LNCAP (cell line): ENCODE measurements around the gene TVP23A.

Experiments used
- TF ChIP-seq, protein P1 (sequence below): fragments of 450-650 bp; IDR thresholded peaks from 2 replicates; pipeline ENCODE4 v1.5.1; 2017; ENCODE audit warnings: mild to moderate bottlenecking

Gene TVP23A

DNA sequence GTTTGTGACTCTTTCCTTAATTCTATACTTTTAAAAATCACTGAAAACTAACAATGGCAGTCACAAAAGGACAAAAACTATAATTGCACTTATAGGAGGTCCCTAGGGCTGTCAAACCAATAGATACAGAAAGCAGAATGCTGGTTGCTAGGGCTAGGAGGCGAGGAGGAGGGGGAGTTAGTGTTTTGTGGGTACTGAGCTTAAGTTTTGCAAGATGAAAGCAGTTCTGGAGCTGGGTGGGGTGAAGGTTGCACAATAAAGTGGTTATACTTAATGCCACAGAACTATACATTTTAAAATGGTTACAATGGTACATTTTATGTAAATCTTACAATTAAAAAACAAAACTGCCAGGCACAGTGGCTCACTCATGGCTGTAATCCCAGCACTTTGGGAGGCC is 47.7 kb downstream of the TVP23A start:
- TF ChIP-seq, protein P1, sequence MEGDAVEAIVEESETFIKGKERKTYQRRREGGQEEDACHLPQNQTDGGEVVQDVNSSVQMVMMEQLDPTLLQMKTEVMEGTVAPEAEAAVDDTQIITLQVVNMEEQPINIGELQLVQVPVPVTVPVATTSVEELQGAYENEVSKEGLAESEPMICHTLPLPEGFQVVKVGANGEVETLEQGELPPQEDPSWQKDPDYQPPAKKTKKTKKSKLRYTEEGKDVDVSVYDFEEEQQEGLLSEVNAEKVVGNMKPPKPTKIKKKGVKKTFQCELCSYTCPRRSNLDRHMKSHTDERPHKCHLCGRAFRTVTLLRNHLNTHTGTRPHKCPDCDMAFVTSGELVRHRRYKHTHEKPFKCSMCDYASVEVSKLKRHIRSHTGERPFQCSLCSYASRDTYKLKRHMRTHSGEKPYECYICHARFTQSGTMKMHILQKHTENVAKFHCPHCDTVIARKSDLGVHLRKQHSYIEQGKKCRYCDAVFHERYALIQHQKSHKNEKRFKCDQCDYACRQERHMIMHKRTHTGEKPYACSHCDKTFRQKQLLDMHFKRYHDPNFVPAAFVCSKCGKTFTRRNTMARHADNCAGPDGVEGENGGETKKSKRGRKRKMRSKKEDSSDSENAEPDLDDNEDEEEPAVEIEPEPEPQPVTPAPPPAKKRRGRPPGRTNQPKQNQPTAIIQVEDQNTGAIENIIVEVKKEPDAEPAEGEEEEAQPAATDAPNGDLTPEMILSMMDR, result no peak

- TF ChIP-seq, protein P1, result no peak
Measured at GRCh38 chr16:10769381-10769780, 49.2 kb downstream of the TVP23A start.

DNA sequence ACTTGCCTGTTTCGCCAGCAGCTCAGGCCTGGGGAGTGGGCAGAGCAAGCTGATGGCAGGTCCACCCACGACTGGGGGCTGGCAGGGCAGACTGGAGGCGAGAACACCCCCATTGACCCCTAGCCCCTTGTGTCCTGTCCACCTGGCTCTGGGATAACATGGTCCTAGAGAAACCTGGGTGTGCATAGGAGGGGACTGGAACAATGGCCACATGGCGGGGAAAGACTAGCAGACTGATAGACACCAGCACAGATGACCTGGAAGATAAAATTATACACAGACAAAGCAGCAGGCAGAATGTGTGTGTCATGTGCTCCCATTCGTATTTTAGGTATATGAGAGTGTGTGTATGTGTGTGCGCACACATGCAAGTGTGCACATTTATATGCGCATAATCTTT is 51.5 kb downstream of the TVP23A start:
- TF ChIP-seq, protein P1, result no peak

GRCh38 chr16:10765772-10766171 is 52.8 kb downstream of the TVP23A start:
- TF ChIP-seq, protein P1, result no peak

DNA sequence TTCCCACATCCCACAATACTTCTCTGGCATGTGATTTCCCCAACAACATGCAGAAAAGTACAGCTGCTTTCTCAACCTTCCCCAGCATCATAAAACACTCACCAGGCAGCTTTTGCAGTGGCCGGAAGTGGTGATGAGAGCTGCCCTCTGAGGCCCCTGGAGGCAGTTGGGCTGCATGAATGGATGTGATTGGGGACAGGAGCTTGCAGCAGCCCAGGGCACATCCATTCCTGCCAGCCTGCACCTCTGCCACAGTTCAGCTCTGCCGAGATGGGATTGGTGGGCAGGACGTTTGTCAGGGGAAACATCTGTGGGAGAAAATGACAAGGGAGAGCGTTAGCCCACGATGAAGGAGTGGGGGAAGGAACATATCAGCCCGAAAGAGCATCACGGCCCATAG is 55.1 kb downstream of the TVP23A start:
- TF ChIP-seq, protein P1, result no peak

DNA sequence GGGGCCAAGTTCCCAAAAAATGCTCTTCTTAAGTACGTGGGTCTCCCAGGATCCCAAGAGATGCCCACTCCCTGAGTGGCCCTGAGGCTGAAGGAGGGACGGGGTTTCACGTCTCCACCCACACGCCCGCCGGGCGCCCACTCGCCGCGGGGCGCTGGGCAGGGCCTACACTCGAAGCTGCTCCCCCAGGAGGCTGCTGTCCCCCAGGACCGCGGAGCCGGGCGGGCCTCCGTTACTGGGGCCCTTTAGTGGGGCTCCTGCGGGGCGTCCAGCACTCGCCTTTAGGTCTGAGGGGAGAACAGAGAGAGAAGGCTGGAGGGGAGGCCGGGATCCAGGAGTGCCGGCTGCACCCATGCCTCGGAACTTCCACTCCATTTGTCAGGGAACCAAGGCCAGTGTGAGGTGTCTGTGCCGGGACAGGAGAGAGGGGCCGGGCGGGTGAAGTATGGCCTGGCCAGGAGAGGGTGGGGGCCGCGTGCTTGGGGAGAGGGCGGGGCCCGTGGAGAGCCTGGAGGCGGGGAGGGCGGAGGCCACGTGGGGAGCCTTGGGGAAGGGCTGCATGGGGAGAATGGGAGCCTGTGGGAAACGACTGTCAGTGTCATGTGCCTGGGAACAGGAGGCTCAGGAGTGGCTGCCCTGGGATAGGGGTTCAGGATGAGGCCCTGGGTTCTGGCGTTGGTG is 56.1 kb downstream of the TVP23A start:
- TF ChIP-seq, protein P1, result no peak

DNA sequence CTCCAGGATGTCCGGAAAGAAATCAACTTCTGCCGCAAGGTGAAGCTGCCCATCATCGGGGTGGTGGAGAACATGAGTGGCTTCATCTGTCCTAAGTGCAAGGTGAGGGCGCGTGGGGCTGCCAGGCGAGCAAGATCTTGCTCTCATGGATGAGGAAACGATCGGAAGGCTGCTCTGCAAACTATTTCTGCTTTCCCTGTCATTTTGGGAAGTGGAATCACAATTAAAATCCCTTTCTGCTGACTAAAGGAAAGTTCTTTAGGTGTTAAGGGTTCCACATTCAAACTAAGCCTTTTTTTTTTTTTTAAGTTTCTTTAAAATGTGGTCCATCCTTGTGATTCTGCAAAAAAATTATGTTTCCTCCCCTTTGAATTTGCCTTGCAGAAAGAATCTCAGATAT is 57.2 kb downstream of the TVP23A start:
- TF ChIP-seq, protein P1, result no peak

DNA sequence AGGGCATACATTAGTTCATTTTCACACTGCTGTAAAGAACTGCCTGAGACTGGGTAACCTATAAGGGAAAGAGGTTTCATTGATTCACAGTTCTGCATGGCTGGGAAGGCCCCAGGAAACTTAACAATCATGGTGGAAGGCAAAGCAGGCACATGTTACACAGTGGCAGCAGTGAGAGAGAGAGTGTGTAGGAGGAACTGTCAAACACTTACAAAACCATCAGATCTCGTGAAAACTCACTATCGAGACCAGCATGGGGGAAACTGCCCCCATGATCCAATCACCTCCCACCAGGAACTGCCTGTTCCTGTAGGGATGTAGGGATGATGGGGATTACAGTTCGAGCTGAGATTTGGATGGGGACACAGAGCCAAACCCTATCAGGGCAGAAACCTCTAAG is 57.7 kb downstream of the TVP23A start:
- TF ChIP-seq, protein P1, result no peak
